ENCODE results near the gene PRICKLE2.

PRICKLE2 gene

DNA sequence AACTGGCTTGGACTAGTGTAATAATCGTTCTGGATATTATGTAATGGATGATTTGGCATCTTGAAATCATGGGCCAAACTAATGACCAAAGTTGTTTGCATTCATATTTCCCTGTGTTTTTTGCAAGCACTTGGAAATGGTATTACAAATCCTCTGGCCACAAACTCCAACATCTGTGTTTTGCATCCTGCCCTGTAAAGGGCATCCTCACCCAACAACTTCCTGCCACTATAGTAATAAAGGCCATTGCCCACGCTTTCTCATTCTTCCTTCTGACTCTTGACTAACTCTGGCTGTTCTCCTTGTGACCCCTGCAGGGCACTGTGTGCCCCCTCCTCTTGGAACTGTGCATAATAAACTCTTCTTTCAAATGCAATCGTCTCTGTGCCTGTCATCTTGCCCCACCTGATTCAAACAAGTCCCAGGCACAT, 176.6 kb downstream of the PRICKLE2 start:
- DNase-seq (ENCODE audit: low read depth, low spot score), result no peak

DNA sequence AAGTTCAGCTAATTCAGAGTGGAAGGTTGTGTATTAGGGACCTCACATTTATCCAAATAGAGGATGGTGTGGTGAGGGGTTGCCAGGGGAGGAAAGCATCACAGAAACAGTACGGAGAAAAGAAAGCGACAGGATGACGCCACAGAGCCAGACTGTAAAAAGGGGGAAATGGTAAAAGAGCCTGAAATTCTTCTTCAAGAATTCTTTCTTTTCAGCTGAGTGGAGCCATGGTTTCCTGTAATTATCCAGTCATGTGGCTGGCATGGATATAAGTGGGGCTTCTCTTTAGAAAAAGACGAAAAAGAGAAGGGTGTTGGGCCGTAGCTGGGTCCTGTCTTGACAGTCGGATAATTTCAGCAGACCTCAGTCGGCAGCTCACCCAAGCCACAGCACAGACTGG, 177.5 kb downstream of the PRICKLE2 start:
- DNase-seq (ENCODE audit: low read depth, low spot score), result peak; percentile 70

DNA sequence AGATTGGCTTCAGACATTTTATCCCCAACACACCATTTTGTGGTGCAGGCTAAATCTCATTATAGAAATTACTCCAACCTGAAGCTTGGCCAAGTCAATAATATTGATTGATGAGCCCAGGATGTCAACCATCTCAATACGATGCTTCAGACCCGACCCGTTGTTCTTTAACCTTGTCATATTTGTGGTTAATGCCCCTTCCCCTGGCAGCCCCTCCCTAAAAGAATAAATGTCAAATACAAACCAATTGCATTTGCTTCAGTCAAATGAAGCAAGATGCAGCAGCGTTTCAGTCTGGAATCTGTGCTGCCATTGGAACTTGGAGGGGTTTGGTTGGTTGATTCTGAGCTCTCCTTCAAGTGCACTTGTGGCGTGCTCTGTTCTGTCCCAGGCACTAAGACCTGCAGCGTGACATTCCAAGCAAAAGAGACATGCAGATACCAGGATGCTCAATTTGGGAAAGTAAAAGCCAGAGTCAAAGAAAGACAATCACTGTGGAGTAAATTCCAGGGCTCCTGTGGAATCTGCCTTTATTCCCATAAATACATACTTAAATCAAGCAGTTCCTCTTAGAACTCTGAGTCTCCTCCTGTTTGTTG, 178.2 kb downstream of the PRICKLE2 start:
- DNase-seq (ENCODE audit: low read depth, low spot score), result no peak

DNA sequence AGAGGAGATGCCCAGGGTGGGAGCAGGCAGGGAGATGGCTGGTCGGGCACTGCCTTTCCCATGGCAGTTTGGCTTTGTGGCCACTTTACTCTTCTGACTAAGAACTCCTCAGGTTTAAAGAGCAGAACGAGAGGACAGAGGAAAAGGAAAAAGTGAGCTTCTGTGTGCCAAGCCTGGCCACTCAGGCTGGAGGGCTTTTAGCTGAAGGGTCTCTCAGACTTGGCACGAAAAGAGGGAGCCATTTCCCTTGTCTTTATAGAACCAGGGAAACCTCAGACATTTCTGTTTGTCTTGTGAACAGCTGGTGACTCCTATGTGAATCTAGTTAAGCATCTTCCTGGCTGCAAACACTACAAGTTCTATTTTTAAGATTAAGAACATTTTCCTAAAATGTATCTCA, 178.7 kb downstream of the PRICKLE2 start:
- DNase-seq (ENCODE audit: low read depth, low spot score), result no peak

DNA sequence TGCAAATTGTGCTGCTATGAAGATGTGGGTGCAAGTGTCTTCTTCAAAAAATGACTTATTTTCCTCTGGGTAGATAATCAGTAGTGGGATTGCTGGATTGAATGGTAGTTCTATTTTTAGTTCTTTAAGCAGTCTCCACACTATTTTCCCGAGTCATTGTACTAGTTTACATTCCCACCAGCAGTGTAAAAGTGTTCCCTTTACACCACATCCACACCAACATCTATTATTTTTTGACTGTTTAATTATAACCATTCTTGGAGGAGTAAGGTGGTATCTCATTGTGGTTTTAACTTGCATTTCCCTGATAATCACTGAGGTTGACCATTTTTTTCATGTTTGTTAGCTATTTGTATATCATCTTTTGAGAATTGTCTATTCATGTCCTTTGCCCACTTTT, 182.3 kb downstream of the PRICKLE2 start:
- DNase-seq (ENCODE audit: low read depth, low spot score), result no peak

All from astrocyte of the hippocampus (primary cell).